Natural killer cell (primary cell): Measurements from ENCODE around the gene PMFBP1. TPM values are rescaled to one million over a fixed set of nuclear protein-coding genes. Genes with fewer than 3 reads are reported as not detected.

ENCODE experiments used
- ATAC-seq, 3 donors: fragments of 150-1000 bp in 2 of 3; fragments of 200-7000 bp in 1 of 3; cut with Tn5 transposase; 1 replicate in 1 of 3; 2 replicates in 2 of 3; pipeline ENCODE4 v1.10.0; 2021; ENCODE audit warnings: mild to moderate bottlenecking in 2 of 3, moderate library complexity in 2 of 3
- DNase-seq, 2 donors: peaks; one replicate each; pipeline versions ENCODE4 v3.0.0 to v3.0.0-alpha.2; 2013 to 2021; ENCODE audit warnings: mixed read lengths in 1 of 2
- H3K27ac ChIP-seq: one replicate; pipeline ENCODE4 v1.5.1; 2013; ENCODE audit warnings: mild to moderate bottlenecking, low read length
- H3K27me3 ChIP-seq: one replicate; pipeline ENCODE4 v1.6.1; 2013; ENCODE audit warnings: low read length; ENCODE audit not compliant: control insufficient read depth, insufficient read depth
- H3K36me3 ChIP-seq: one replicate; pipeline ENCODE4 v1.6.1; 2013; ENCODE audit warnings: low read length; ENCODE audit not compliant: control insufficient read depth, insufficient read depth
- H3K4me1 ChIP-seq: one replicate; pipeline ENCODE4 v1.6.1; 2013; ENCODE audit warnings: low read length; ENCODE audit not compliant: control insufficient read depth, insufficient read depth
- H3K4me3 ChIP-seq: one replicate; pipeline ENCODE4 v1.5.1; 2013; ENCODE audit warnings: low read length
- H3K9me3 ChIP-seq: one replicate; pipeline ENCODE4 v1.6.1; 2013; ENCODE audit warnings: low read length; ENCODE audit not compliant: control insufficient read depth, insufficient read depth
- H3K27ac Mint-ChIP-seq, 2 donors: one replicate each; pipeline ENCODE4 v1.8.0; 2022; ENCODE audit warnings: mild to moderate bottlenecking in 2 of 2, mixed read lengths in 2 of 2, moderate library complexity in 1 of 2
- H3K27me3 Mint-ChIP-seq, 2 donors: one replicate each; pipeline ENCODE4 v1.8.0; 2022; ENCODE audit warnings: low read depth in 2 of 2, mixed read lengths in 2 of 2
- H3K36me3 Mint-ChIP-seq: one replicate; pipeline ENCODE4 v1.8.0; 2022; ENCODE audit warnings: mixed read lengths
- H3K4me1 Mint-ChIP-seq, 2 donors: one replicate each; pipeline ENCODE4 v1.8.0; 2022; ENCODE audit warnings: mixed read lengths in 2 of 2
- H3K4me3 Mint-ChIP-seq: one replicate; pipeline ENCODE4 v1.8.0; 2022; ENCODE audit warnings: mild to moderate bottlenecking, moderate library complexity, mixed read lengths
- H3K9me3 Mint-ChIP-seq, 2 donors: one replicate each; pipeline ENCODE4 v1.8.0; 2022; ENCODE audit warnings: mixed read lengths in 2 of 2
- CTCF ChIP-seq: fragments of 200-600 bp; IDR thresholded peaks from one replicate; pipeline ENCODE4 v1.8.0; 2022; ENCODE audit warnings: antibody characterized with exemption
- WGBS: methylation state at CpG from one replicate; pipeline ENCODE4 v1.1.7; 2013; ENCODE audit warnings: missing lambda C conversion rate; ENCODE audit not compliant: insufficient coverage; 5-methylcytosine and 5-hydroxymethylcytosine counted together
- intact Hi-C: fragments of 100-400 bp; cut with micrococcal nuclease; formaldehyde crosslinking; loops from one replicate; pipeline ENCODE4 v1.14.2; 2022
- total RNA-seq, 4 donors: library from RNA; stranded (reverse); fragments of 120-200 nt in 1 of 4; gene quantifications; one replicate each; pipeline versions ENCODE4 v1.2.3 to v1.2.4, GENCODE V29; 2013 to 2022

Gene PMFBP1
- total RNA-seq, 3 donors from 2014 or later (not counting 1 experiment from before 2014, with no cell fraction given) = 0.68 to 1.2 (median 0.99) TPM

DNA sequence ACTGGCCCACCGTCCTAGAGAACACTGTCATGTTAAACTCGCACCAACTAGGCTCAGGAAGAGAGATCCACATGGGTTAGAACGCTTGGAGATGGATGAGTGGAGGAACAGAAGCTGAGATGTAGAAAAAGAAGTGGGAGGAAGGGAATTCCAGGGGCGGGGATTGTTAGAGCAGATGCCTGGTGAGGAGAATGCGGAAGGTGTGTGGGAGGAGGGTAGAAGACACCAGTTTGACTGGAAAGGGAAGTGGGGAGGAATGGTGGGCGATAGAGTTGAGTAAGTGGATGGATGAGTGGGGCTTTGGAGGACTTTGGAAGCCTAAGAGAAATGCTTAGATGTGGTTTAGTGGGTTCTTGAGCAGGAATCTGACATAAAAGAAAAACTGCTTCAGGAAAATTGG lies 40.9 kb downstream of the PMFBP1 start:
- Mint-ChIP-seq H3K4me3 (no peak overlapping the region), H3K4me1 (no peaks in the 10 kb centered on the region), H3K36me3 (no peaks in the 10 kb centered on the region), H3K27me3 (no peaks in the 10 kb centered on the region), H3K27ac (no peak overlapping the region), H3K9me3 (no peaks in the 10 kb centered on the region)
- no peak for TF ChIP-seq CTCF
- 84% methylated on average over 6 of the region's 6 CpGs for WGBS
- intact Hi-C loops = no loop called here
- H3K27ac ChIP-seq = no peak overlapping the region
- no peaks in the 10 kb centered on the region for H3K36me3 ChIP-seq
- H3K4me3 ChIP-seq = no peak overlapping the region
- no peaks in the 10 kb centered on the region for H3K4me1 ChIP-seq
- no peak for ATAC-seq
- H3K9me3 ChIP-seq = no peaks in the 10 kb centered on the region
- no peaks in the 10 kb centered on the region for H3K27me3 ChIP-seq
- DNase-seq = no peak

- Histone ChIP-seq H3K9me3 (no peaks in the 10 kb centered on the region), H3K27ac (no peak overlapping the region), H3K36me3 (no peaks in the 10 kb centered on the region), H3K4me1 (no peaks in the 10 kb centered on the region), H3K4me3 (no peak overlapping the region), H3K27me3 (no peaks in the 10 kb centered on the region)
- H3K27ac Mint-ChIP-seq = no peak overlapping the region
- no peaks in the 10 kb centered on the region for H3K4me1 Mint-ChIP-seq
- H3K27me3 Mint-ChIP-seq = no peaks in the 10 kb centered on the region
- H3K36me3 Mint-ChIP-seq = no peaks in the 10 kb centered on the region
- intact Hi-C loops = no loop called here
- no peaks in the 10 kb centered on the region for H3K9me3 Mint-ChIP-seq
- H3K4me3 Mint-ChIP-seq = no peak overlapping the region
- 84% methylated on average over 7 of the region's 7 CpGs for WGBS
- DNase-seq = no peak
- TF ChIP-seq CTCF = no peak
- no peak for ATAC-seq
These were observed 41.8 kb downstream of the PMFBP1 start for GRCh38 chr16:72129976-72130656.

- H3K9me3 Mint-ChIP-seq = no peaks in the 10 kb centered on the region
- no peak overlapping the region for H3K4me3 ChIP-seq
- H3K9me3 ChIP-seq = no peaks in the 10 kb centered on the region
- H3K4me1 Mint-ChIP-seq = no peaks in the 10 kb centered on the region
- no peak overlapping the region for H3K27ac Mint-ChIP-seq
- TF ChIP-seq CTCF = no peak
- ATAC-seq (no peak), DNase-seq (no peak)
- no peaks in the 10 kb centered on the region for H3K36me3 Mint-ChIP-seq
- no peaks in the 10 kb centered on the region for H3K36me3 ChIP-seq
- H3K27ac ChIP-seq = no peak overlapping the region
- no peak overlapping the region for H3K4me3 Mint-ChIP-seq
- H3K27me3 Mint-ChIP-seq = no peaks in the 10 kb centered on the region
- 86% methylated on average over 9 of the region's 9 CpGs for WGBS
- H3K27me3 ChIP-seq = no peaks in the 10 kb centered on the region
- intact Hi-C loops = no loop called here
- H3K4me1 ChIP-seq = no peaks in the 10 kb centered on the region
These were observed 43.3 kb downstream of the PMFBP1 start for GRCh38 chr16:72128701-72129100.

GRCh38 chr16:72126429-72126765 lies 45.6 kb downstream of the PMFBP1 start:
- Histone ChIP-seq H3K27me3 (no peaks in the 10 kb centered on the region), H3K27ac (no peak overlapping the region), H3K4me1 (no peaks in the 10 kb centered on the region), H3K9me3 (no peaks in the 10 kb centered on the region), H3K4me3 (no peak overlapping the region), H3K36me3 (no peaks in the 10 kb centered on the region)
- TF ChIP-seq CTCF = no peak
- WGBS = 71% methylated on average over 2 of the region's 2 CpGs
- H3K4me3 Mint-ChIP-seq = no peak overlapping the region
- ATAC-seq (no peak), DNase-seq (no peak)
- H3K4me1 Mint-ChIP-seq = no peaks in the 10 kb centered on the region
- no peaks in the 10 kb centered on the region for H3K9me3 Mint-ChIP-seq
- no peaks in the 10 kb centered on the region for H3K27me3 Mint-ChIP-seq
- H3K27ac Mint-ChIP-seq = no peak overlapping the region
- H3K36me3 Mint-ChIP-seq = no peaks in the 10 kb centered on the region
- intact Hi-C loops = no loop called here
